MG63 (cell line): ENCODE measurements around the gene ANKRD13D. TPM values are rescaled to one million over a fixed set of nuclear protein-coding genes. Genes with fewer than 3 reads are reported as not detected.

Experiments used
- DNase-seq: peaks from one replicate; pipeline ENCODE4 v3.0.0-alpha.2; 2020
- H3K27me3 ChIP-seq: fragments of 250-450 bp; sonication (Bioruptor Pico); 2 replicates; pipeline ENCODE4 v1.5.1; 2020; ENCODE audit warnings: mild to moderate bottlenecking, moderate library complexity
- H3K36me3 ChIP-seq: fragments of 250-450 bp; sonication (Bioruptor Pico); 2 replicates; pipeline ENCODE4 v1.5.1; 2020; ENCODE audit warnings: mild to moderate bottlenecking, moderate library complexity
- H3K4me3 ChIP-seq: fragments of 250-450 bp; sonication (Bioruptor Pico); 2 replicates; pipeline ENCODE4 v1.5.1; 2020; ENCODE audit warnings: mild to moderate bottlenecking, moderate library complexity
- H3K9me3 ChIP-seq: fragments of 250-450 bp; sonication (Bioruptor Pico); 2 replicates; pipeline ENCODE4 v1.5.1; 2020; ENCODE audit warnings: mild to moderate bottlenecking, moderate library complexity
- total RNA-seq: library from RNA; depleted of rRNA; stranded (reverse); fragments of >200 nt; shearing (Covaris generic); gene quantifications from 2 replicates; pipeline ENCODE4 v1.2.3, GENCODE V29; 2014; ENCODE audit warnings: low replicate concordance; rRNA removed

ANKRD13D gene
- 17.2 and 25.8 TPM in 2 replicates for total RNA-seq

GRCh38 chr11:67289226-67289650 lies at the start of gene ANKRD13D:
Gene ANKRD13D (plus strand): TSS chr11:67289303. CDS start chr11:67289461, 158 bp downstream.
- H3K9me3 ChIP-seq: no peaks in the 10 kb centered on the region; the same call in 1 of the 2 replicates
- H3K4me3 ChIP-seq: peak within 1 kb of the TSS; percentile 98
- no peak for DNase-seq
- H3K27me3 ChIP-seq: no peaks in the 10 kb centered on the region
- H3K36me3 ChIP-seq: peaks cover 55% of the 10 kb centered on the region

GRCh38 chr11:67239783-67240575 lies 49.1 kb upstream of the ANKRD13D start:
- Histone ChIP-seq H3K27me3 (no peaks in the 10 kb centered on the region), H3K4me3 (peak overlapping the region; percentile 77), H3K9me3 (no peaks in the 10 kb centered on the region), H3K36me3 (peaks cover 44% of the 10 kb centered on the region)
- peak; percentile 99 for DNase-seq

GRCh38 chr11:67240576-67241389 lies 48.3 kb upstream of the ANKRD13D start:
- H3K27me3 ChIP-seq: no peaks in the 10 kb centered on the region
- H3K4me3 ChIP-seq: peak overlapping the region; percentile 77
- peaks cover 52% of the 10 kb centered on the region for H3K36me3 ChIP-seq
- no peaks in the 10 kb centered on the region for H3K9me3 ChIP-seq
- DNase-seq: peak; percentile 73

- peaks cover 65% of the 10 kb centered on the region for H3K36me3 ChIP-seq
- no peak overlapping the region for H3K4me3 ChIP-seq
- no peaks in the 10 kb centered on the region for H3K9me3 ChIP-seq
- H3K27me3 ChIP-seq: no peaks in the 10 kb centered on the region
- DNase-seq: no peak
These were observed 46.6 kb upstream of the ANKRD13D start for GRCh38 chr11:67242548-67242947.

GRCh38 chr11:67243051-67243450 lies 46.1 kb upstream of the ANKRD13D start:
- Histone ChIP-seq H3K36me3 (peaks cover 70% of the 10 kb centered on the region), H3K4me3 (no peak overlapping the region), H3K27me3 (no peaks in the 10 kb centered on the region), H3K9me3 (no peaks in the 10 kb centered on the region)
- no peak for DNase-seq

- no peaks in the 10 kb centered on the region for H3K27me3 ChIP-seq
- peaks cover 90% of the 10 kb centered on the region for H3K36me3 ChIP-seq
- no peaks in the 10 kb centered on the region for H3K9me3 ChIP-seq
- no peak overlapping the region for H3K4me3 ChIP-seq
- DNase-seq: no peak
These were observed 44.1 kb upstream of the ANKRD13D start for GRCh38 chr11:67245046-67245445.

GRCh38 chr11:67247946-67248550 lies 41.1 kb upstream of the ANKRD13D start:
- Histone ChIP-seq H3K27me3 (no peaks in the 10 kb centered on the region), H3K9me3 (no peaks in the 10 kb centered on the region), H3K36me3 (peaks cover 94% of the 10 kb centered on the region), H3K4me3 (no peak overlapping the region)
- DNase-seq: no peak

GRCh38 chr11:67248653-67249052 lies 40.5 kb upstream of the ANKRD13D start:
- H3K36me3 ChIP-seq: peaks cover 94% of the 10 kb centered on the region
- H3K9me3 ChIP-seq: no peaks in the 10 kb centered on the region
- H3K27me3 ChIP-seq: no peaks in the 10 kb centered on the region
- no peak overlapping the region for H3K4me3 ChIP-seq
- DNase-seq: peak; percentile 58

GRCh38 chr11:67250059-67251043 lies 38.8 kb upstream of the ANKRD13D start:
- Histone ChIP-seq H3K4me3 (no peak overlapping the region), H3K9me3 (no peaks in the 10 kb centered on the region), H3K27me3 (no peaks in the 10 kb centered on the region), H3K36me3 (peaks cover 96% of the 10 kb centered on the region)
- DNase-seq: no peak

- Histone ChIP-seq H3K27me3 (no peaks in the 10 kb centered on the region), H3K36me3 (peaks cover 87% of the 10 kb centered on the region), H3K9me3 (no peaks in the 10 kb centered on the region), H3K4me3 (no peak overlapping the region)
- DNase-seq: no peak
These were observed 37.3 kb upstream of the ANKRD13D start for GRCh38 chr11:67251841-67252240.

- Histone ChIP-seq H3K4me3 (no peak overlapping the region), H3K27me3 (no peaks in the 10 kb centered on the region), H3K36me3 (peaks cover 80% of the 10 kb centered on the region), H3K9me3 (no peaks in the 10 kb centered on the region)
- no peak for DNase-seq
These were observed 36.3 kb upstream of the ANKRD13D start for GRCh38 chr11:67252831-67253239.

GRCh38 chr11:67253872-67254624 lies 35.1 kb upstream of the ANKRD13D start:
- peaks cover 68% of the 10 kb centered on the region for H3K36me3 ChIP-seq
- no peaks in the 10 kb centered on the region for H3K27me3 ChIP-seq
- no peak overlapping the region for H3K4me3 ChIP-seq
- no peak for DNase-seq
- H3K9me3 ChIP-seq: no peaks in the 10 kb centered on the region

GRCh38 chr11:67254798-67255197 lies 34.3 kb upstream of the ANKRD13D start:
- peaks cover 61% of the 10 kb centered on the region for H3K36me3 ChIP-seq
- DNase-seq: no peak

GRCh38 chr11:67255353-67255752 lies 33.8 kb upstream of the ANKRD13D start:
- H3K4me3 ChIP-seq: no peak overlapping the region
- H3K9me3 ChIP-seq: no peaks in the 10 kb centered on the region
- peaks cover 55% of the 10 kb centered on the region for H3K36me3 ChIP-seq
- H3K27me3 ChIP-seq: no peaks in the 10 kb centered on the region
- no peak for DNase-seq

More at GRCh38 chr11:67254798-67255197, 34.3 kb upstream of the ANKRD13D start:
- no peak overlapping the region for H3K4me3 ChIP-seq
- no peaks in the 10 kb centered on the region for H3K9me3 ChIP-seq
- H3K27me3 ChIP-seq: no peaks in the 10 kb centered on the region

GRCh38 chr11:67255864-67256263 lies 33.2 kb upstream of the ANKRD13D start:
- DNase-seq: no peak
- Histone ChIP-seq H3K9me3 (no peaks in the 10 kb centered on the region), H3K4me3 (no peak overlapping the region), H3K36me3 (peaks cover 50% of the 10 kb centered on the region), H3K27me3 (no peaks in the 10 kb centered on the region)
